SU-DHL-6 (cell line): ENCODE results near the gene APOM.

Source experiments
- CTCF ChIP-seq: fragments of 200-600 bp; sonication (generic); IDR thresholded peaks from one replicate; pipeline ENCODE4 v1.5.1; 2017; ENCODE audit warnings: antibody characterized with exemption, mild to moderate bottlenecking, low read length, moderate library complexity; ENCODE audit not compliant: insufficient read depth, poor library complexity, severe bottlenecking
- EZH2phosphoT487 ChIP-seq: fragments of 200-600 bp; sonication (generic), shearing (Covaris generic); conservative IDR thresholded peaks from 2 replicates; pipeline ENCODE4 v1.6.1; 2018; ENCODE audit warnings: mild to moderate bottlenecking, antibody characterized with exemption, low read length, moderate library complexity, mixed read lengths

- TF ChIP-seq CTCF (no peak), EZH2phosphoT487 (no peak)
These were observed 20.7 kb downstream of the APOM start for GRCh38 chr6:31676322-31676903.
